Endothelial cell of umbilical vein (primary cell): ENCODE data around the gene MRPL14. TPM values are rescaled to one million over a fixed set of nuclear protein-coding genes. Genes with fewer than 3 reads are reported as not detected.
A peak's percentile ranks its signal among the peaks of the same experiment; 100 is the strongest.

Experiments used
- BruUV-seq: library from RNA; stranded (reverse); fragments of 400-500 nt; replicated peaks from 2 replicates; lab custom pipeline; 2021; lab: Mats Ljungman, UMichigan
- CTCF ChIA-PET: fragments of 300-600, 350-600 bp; sonication (Branson Sonifier 250); formaldehyde crosslinking; loops from one replicate; lab custom pipeline; 2021; ENCODE audit warnings: antibody characterized with exemption, inconsistent platforms; lab: Charles Lee
- POLR2A ChIA-PET: fragments of 300-600, 350-600 bp; sonication (Branson Sonifier 250); formaldehyde crosslinking; loops from one replicate; lab custom pipeline; 2021; ENCODE audit warnings: antibody characterized with exemption, inconsistent platforms; lab: Charles Lee
- DNase-seq: peaks from one replicate; pipeline ENCODE4 v3.0.0-alpha.2; 2011; ENCODE audit warnings: low read depth, low spot score
- FAIRE-seq: peaks from 2 replicates; lab custom pipeline; 2011; peaks lifted over from hg19 to GRCh38; lab: Jason Lieb, UNC
- H2AFZ ChIP-seq: 2 replicates; pipeline ENCODE4 v1.6.0; 2012; ENCODE audit warnings: low read depth, low read length, control low read depth, inconsistent platforms
- H3K27ac ChIP-seq: 2 replicates; pipeline ENCODE4 v1.5.1; 2011; ENCODE audit warnings: low read depth, mild to moderate bottlenecking, control low read depth, low read length, moderate library complexity; ENCODE audit not compliant: insufficient read depth
- H3K27me3 ChIP-seq, 2 experiments: 2 replicates each; pipeline versions ENCODE4 v1.6.0 to v1.6.1; 2011; ENCODE audit warnings: low read length in 2 of 2, mixed read lengths in 1 of 2; ENCODE audit not compliant: control insufficient read depth in 2 of 2, insufficient read depth in 2 of 2
- H3K36me3 ChIP-seq, 2 experiments: 2 replicates in 1 of 2; 3 replicates in 1 of 2; pipeline ENCODE4 v1.5.1; 2011; ENCODE audit warnings: low read length in 2 of 2, mild to moderate bottlenecking in 1 of 2, moderate library complexity in 1 of 2; ENCODE audit not compliant: control insufficient read depth in 2 of 2, insufficient read depth in 2 of 2; ENCODE audit errors: extremely low read depth in 1 of 2
- H3K4me1 ChIP-seq: 3 replicates; pipeline ENCODE4 v1.5.1; 2011; ENCODE audit warnings: mild to moderate bottlenecking, low read length; ENCODE audit not compliant: control insufficient read depth, insufficient read depth; ENCODE audit errors: extremely low read depth
- H3K4me2 ChIP-seq: 2 replicates; pipeline ENCODE4 v1.6.1; 2011; ENCODE audit warnings: low read length, control low read depth, mixed read lengths; ENCODE audit not compliant: insufficient read depth
- H3K4me3 ChIP-seq, 3 experiments: fragments of 200-600 bp in 1 of 3; sonication (generic), shearing (Covaris generic) in 1 of 3; replicated peaks in 1 of 3; 2 replicates each; pipeline ENCODE4 v1.5.1; 2011 to 2016; ENCODE audit warnings: control low read depth in 3 of 3, low read length in 3 of 3, mild to moderate bottlenecking in 2 of 3, inconsistent platforms in 1 of 3, low read depth in 1 of 3, moderate library complexity in 1 of 3; ENCODE audit not compliant: insufficient read depth in 1 of 3
- H3K79me2 ChIP-seq: 2 replicates; pipeline ENCODE4 v1.6.0; 2012; ENCODE audit warnings: low read length, inconsistent platforms; ENCODE audit not compliant: control insufficient read depth, insufficient read depth
- H3K9ac ChIP-seq: replicated peaks from 2 replicates; pipeline ENCODE3; 2011; ENCODE audit warnings: low read length, control low read depth; ENCODE audit not compliant: insufficient read depth; ENCODE audit errors: extremely low read depth
- H3K9me1 ChIP-seq: replicated peaks from 3 replicates; pipeline ENCODE4 v1.6.0; 2011; ENCODE audit warnings: mild to moderate bottlenecking, low read length; ENCODE audit not compliant: control insufficient read depth, insufficient read depth; ENCODE audit errors: extremely low read depth
- H3K9me3 ChIP-seq: replicated peaks from 2 replicates; pipeline ENCODE4 v1.5.1; 2012; ENCODE audit warnings: low read length, inconsistent platforms; ENCODE audit not compliant: control insufficient read depth, insufficient read depth
- H4K20me1 ChIP-seq: replicated peaks from 2 replicates; pipeline ENCODE3; 2011; ENCODE audit warnings: mild to moderate bottlenecking, low read length; ENCODE audit not compliant: control insufficient read depth, insufficient read depth; ENCODE audit errors: extremely low read depth
- CTCF ChIP-seq, 2 donors: IDR thresholded peaks; 1 replicate in 1 of 2; 2 replicates in 1 of 2; pipeline ENCODE4 v1.5.1; 2011; ENCODE audit warnings: low read length in 2 of 2, mild to moderate bottlenecking in 2 of 2, moderate library complexity in 2 of 2, control low read depth in 1 of 2, inconsistent platforms in 1 of 2, low read depth in 1 of 2; ENCODE audit not compliant: insufficient read depth in 1 of 2; ENCODE audit errors: extremely low read depth in 1 of 2
- POLR2AphosphoS5 ChIP-seq: IDR thresholded peaks from 2 replicates; pipeline ENCODE4 v1.6.1; 2012; ENCODE audit warnings: low read depth, mild to moderate bottlenecking, control low read depth, low read length, moderate library complexity; ENCODE audit not compliant: insufficient read depth
- dilution Hi-C: fragments of 300-500 bp; cut with MboI; formaldehyde crosslinking; loops from one replicate; pipeline ENCODE4 v1.15.0; 2019; ENCODE audit warnings: low sequenced_read_pairs; ENCODE audit not compliant: extremely low pct_ligation_motif_present
- intact Hi-C: fragments of 100-400 bp; cut with micrococcal nuclease; formaldehyde crosslinking; loops from one replicate; pipeline ENCODE4 v1.10.0; 2022
- polyA plus RNA-seq, 4 experiments: library from polyadenylated mRNA; depleted of rRNA in 3 of 4; stranded (reverse) in 3 of 4; unstranded in 1 of 4; fragments of >200 nt; gene quantifications; 2 replicates each; pipeline versions ENCODE4 v1.2.1 to v1.2.3, GENCODE V29; 2011 to 2012; ENCODE audit warnings: missing spikeins in 1 of 4
- total RNA-seq: library from RNA; stranded (reverse); gene quantifications from 2 replicates; pipeline ENCODE4 v1.2.3, GENCODE V29; 2021

MRPL14 gene
- total and polyA plus RNA-seq, 2 donors (not counting 3 experiments of a cell fraction or from before 2014, with no cell fraction given) = 68.1 to 103 TPM

- peak; percentile 71 for DNase-seq
- ChIA-PET CTCF (interaction anchor here (0.6 to 6.1 kb wide), 27 partner anchors 11 to 167 kb away, joined by 3 to 148 read pairs (median 8); partner anchors contain the start of genes HSP90AB1, MYMX, SLC29A1 and SLC35B2), POLR2A (interaction anchor here (0.6 to 1.5 kb wide), 5 partner anchors 48 to 111 kb away, joined by 3 to 9 read pairs (median 4); partner anchors contain the start of gene HSP90AB1)
- peaks cover 19% of the 10 kb centered on the region for H3K4me1 ChIP-seq
- H3K36me3 ChIP-seq = no peaks in the 10 kb centered on the region
- H4K20me1 ChIP-seq = no peaks in the 10 kb centered on the region
- dilution Hi-C loops (no loop called here), intact Hi-C loops (loop anchor here (1.0 kb wide), 6 partner anchors 48 to 165 kb away; partner anchors contain the start of gene SLC35B2)
- H3K9me3 ChIP-seq = no peaks in the 10 kb centered on the region
- TF ChIP-seq CTCF (IDR thresholded peaks at IDR 0.05; ENCODE audit: extremely low read depth in 1 of 2, insufficient read depth in 1 of 2, low read depth in 1 of 2, low read length in 2 of 2) = peak; percentile 91 to 96
- TF ChIP-seq POLR2AphosphoS5 = no peak
- no peak overlapping the region for H3K9ac ChIP-seq
- H3K4me2 ChIP-seq = no peak overlapping the region
- H3K4me3 ChIP-seq = no peak overlapping the region
- H3K9me1 ChIP-seq = no peaks in the 10 kb centered on the region
- H3K27ac ChIP-seq = no peak overlapping the region
- no peak overlapping the region for H2AFZ ChIP-seq
- FAIRE-seq = peak; percentile 80
- no TSS peak for BruUV-seq
- no peaks in the 10 kb centered on the region for H3K79me2 ChIP-seq
- peaks cover 0 to 9% of the 10 kb centered on the region in 2 experiments for H3K27me3 ChIP-seq
Measured at GRCh38 chr6:44172731-44173500, 45.7 kb upstream of the MRPL14 start.
